ENCODE results near the gene KCNQ2.

GRCh38 chr20:63477944-63478343 is 5.5 kb upstream of the KCNQ2 start:
- no peak for TF ChIP-seq CTCF (IDR thresholded peaks at IDR 0.05 in 8 of 11, conservative IDR thresholded peaks at IDR 0.05 in 3 of 11)
- TF ChIP-seq POLR2AphosphoS5 (IDR thresholded peaks at IDR 0.05) = no peak

Measured in spleen (tissue), 7 donors.